Kidney epithelial cell (primary cell): Measurements from ENCODE around the gene RIMBP2. TPM values are rescaled to one million over a fixed set of nuclear protein-coding genes. Genes with fewer than 3 reads are reported as not detected.

ENCODE experiments used
- DNase-seq: peaks from one replicate; pipeline ENCODE4 v3.0.0-alpha.2; 2010; ENCODE audit warnings: low read depth
- H3K27me3 ChIP-seq: 2 replicates; pipeline ENCODE4 v1.6.0; 2011; ENCODE audit warnings: low read length; ENCODE audit not compliant: control insufficient read depth, insufficient read depth
- H3K36me3 ChIP-seq: 2 replicates; pipeline ENCODE4 v1.5.1; 2011; ENCODE audit warnings: low read length; ENCODE audit not compliant: control insufficient read depth, insufficient read depth
- H3K4me3 ChIP-seq: 2 replicates; pipeline ENCODE4 v1.5.1; 2011; ENCODE audit warnings: low read depth, mild to moderate bottlenecking, control low read depth, low read length
- CTCF ChIP-seq: IDR thresholded peaks from 2 replicates; pipeline ENCODE4 v1.5.1; 2011; ENCODE audit warnings: mild to moderate bottlenecking, moderate library complexity, low read length, control low read depth, inconsistent platforms; ENCODE audit not compliant: insufficient read depth, poor library complexity, severe bottlenecking
- total RNA-seq: library from RNA; depleted of rRNA; stranded (reverse); fragments of >200 nt; gene quantifications from 2 replicates; pipeline ENCODE4 v1.2.3, GENCODE V29; 2015

RIMBP2 gene
- total RNA-seq, 1 donor from 2014 or later: 0.50 TPM

DNA sequence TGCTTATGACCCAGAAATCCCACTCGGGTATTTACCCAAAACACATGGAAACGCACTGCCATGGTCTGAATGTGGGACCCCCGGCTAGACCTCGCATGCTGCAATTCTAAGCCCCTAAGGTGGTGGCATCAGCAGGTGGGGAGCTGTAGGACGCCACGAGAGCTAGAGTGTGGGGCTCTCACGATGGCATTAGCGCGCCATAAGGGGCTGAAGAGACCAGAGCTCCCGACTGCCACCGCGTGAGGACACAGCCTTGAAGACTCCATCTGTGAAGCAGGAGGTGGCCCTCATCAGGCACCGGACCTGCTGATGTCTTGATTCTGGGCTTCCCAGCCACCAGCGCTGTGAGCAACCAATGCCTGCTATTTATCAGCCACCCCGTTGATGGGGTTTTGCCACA lies 40.3 kb downstream of the RIMBP2 start:
- no peak for TF ChIP-seq CTCF
- DNase-seq: no peak

DNA sequence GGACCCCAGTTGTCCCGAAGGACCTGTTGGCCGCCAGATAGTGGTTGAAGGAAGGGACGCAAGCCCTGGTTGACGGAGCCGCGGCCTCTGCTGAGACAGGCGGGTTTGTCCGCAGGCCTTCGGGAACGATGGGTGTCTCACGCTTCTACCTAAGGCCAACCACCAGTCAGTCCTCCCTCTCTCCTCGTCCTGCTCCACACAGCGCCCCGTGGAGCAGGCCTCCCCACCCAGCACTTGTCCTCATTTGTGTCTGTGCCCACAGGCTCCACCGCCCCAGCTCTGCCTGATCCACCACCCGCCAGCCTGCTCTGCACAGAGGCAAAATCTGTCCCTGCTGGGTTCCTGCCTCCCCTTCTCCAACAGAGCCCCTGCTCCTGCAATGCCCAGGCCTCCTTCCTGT lies 41.0 kb downstream of the RIMBP2 start:
- no peak overlapping the region for H3K4me3 ChIP-seq
- H3K36me3 ChIP-seq: no peaks in the 10 kb centered on the region
- H3K27me3 ChIP-seq: no peaks in the 10 kb centered on the region
- TF ChIP-seq CTCF: no peak
- no peak for DNase-seq

More for the DNA sequence above, 40.3 kb downstream of the RIMBP2 start:
- H3K27me3 ChIP-seq: no peaks in the 10 kb centered on the region
- no peaks in the 10 kb centered on the region for H3K36me3 ChIP-seq
- H3K4me3 ChIP-seq: no peak overlapping the region

DNA sequence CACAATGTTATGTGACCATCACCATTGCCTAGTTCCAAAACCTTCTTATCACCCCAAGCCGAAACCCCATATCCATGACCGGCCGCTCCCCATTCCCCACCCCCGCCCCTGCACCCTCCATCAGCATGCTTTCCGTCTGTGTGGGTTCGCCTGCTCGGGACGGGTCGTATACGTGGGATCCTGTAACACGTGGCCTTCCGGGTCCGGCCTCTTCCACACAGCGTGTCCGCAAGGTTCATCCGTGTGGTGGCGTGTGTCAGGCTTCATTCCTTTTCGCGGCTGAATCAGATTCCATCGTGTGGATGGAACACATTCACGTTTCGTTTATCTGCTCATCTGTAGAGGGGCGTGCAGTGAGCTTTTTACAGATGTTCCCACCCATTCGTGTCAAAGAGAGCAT lies 41.4 kb downstream of the RIMBP2 start:
- Histone ChIP-seq H3K36me3 (no peaks in the 10 kb centered on the region), H3K27me3 (no peaks in the 10 kb centered on the region), H3K4me3 (no peak overlapping the region)
- no peak for DNase-seq
- TF ChIP-seq CTCF: no peak

GRCh38 chr12:130673036-130673705 lies 42.9 kb downstream of the RIMBP2 start:
- no peak for TF ChIP-seq CTCF
- Histone ChIP-seq H3K36me3 (no peaks in the 10 kb centered on the region), H3K27me3 (no peaks in the 10 kb centered on the region), H3K4me3 (no peak overlapping the region)
- DNase-seq: no peak

DNA sequence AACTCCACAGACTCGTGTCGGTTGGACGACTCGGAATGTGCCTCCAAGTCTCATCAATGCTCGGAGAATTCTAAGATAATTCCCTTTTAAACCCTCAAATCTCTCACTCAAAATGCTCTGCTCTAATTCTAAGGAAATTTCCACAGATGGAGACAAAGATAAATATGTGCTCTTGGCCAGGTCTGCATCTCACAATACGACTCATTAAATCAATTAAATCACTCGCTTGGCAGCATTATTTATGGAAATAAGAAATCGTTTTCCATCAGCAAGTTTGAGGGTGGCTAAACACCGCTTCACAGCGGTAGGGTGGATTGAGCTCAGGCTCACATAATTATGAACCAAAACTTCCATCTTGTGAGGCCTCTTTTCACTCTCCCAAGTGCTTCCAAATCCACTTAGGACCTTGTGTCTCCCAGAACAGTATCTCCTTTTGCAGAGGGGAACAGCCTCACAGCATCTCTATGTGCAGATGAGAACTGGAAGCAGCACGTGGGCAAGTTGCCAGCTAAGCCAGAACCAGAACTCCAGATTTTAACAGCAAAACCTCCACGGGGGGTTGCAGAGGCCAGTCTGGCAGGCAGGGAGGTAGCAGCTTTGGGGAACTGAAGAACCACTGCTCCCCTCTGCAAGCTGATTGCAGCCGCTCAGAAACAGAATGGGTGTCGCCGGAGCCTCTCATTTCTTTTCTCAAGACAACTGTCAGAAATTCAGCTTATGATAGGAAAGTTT lies 43.8 kb downstream of the RIMBP2 start:
- no peak for TF ChIP-seq CTCF
- no peak for DNase-seq
- Histone ChIP-seq H3K27me3 (no peaks in the 10 kb centered on the region), H3K4me3 (no peak overlapping the region), H3K36me3 (no peaks in the 10 kb centered on the region)
